B cell (primary cell): ENCODE data around the gene STAT4.

ENCODE experiments used
- CTCF ChIP-seq: fragments of 200-600 bp; IDR thresholded peaks from one replicate; pipeline ENCODE4 v1.8.0; 2022; ENCODE audit warnings: antibody characterized with exemption, mild to moderate bottlenecking
- EZH2 ChIP-seq: IDR thresholded peaks from 2 replicates; pipeline ENCODE4 v1.6.1; 2012; ENCODE audit warnings: borderline replicate concordance, low read depth, mild to moderate bottlenecking, moderate library complexity, low read length; ENCODE audit not compliant: insufficient read depth, poor library complexity, severe bottlenecking

- TF ChIP-seq CTCF (no peak), EZH2 (no peak)
Observed at GRCh38 chr2:191127235-191127634, 23.6 kb downstream of the STAT4 start.
